ENCODE data around the gene TGFB1.

The TGFB1 gene

GRCh38 chr19:41334793-41335192 is 18.9 kb downstream of the TGFB1 start:
- no peak for TF ChIP-seq CTCF (conservative IDR thresholded peaks at IDR 0.05)
- no peak overlapping the region for H3K27ac ChIP-seq

- H3K27ac ChIP-seq: no peak overlapping the region
- TF ChIP-seq CTCF (conservative IDR thresholded peaks at IDR 0.05): no peak
These were observed 21.3 kb downstream of the TGFB1 start for GRCh38 chr19:41332468-41332867.

GRCh38 chr19:41332000-41332399 is 21.7 kb downstream of the TGFB1 start:
- no peak overlapping the region for H3K27ac ChIP-seq
- TF ChIP-seq CTCF (conservative IDR thresholded peaks at IDR 0.05): no peak

- no peak for TF ChIP-seq CTCF (conservative IDR thresholded peaks at IDR 0.05)
These were observed 22.6 kb downstream of the TGFB1 start for GRCh38 chr19:41330946-41331678.

GRCh38 chr19:41330481-41330880 is 23.2 kb downstream of the TGFB1 start:
- no peak for TF ChIP-seq CTCF (conservative IDR thresholded peaks at IDR 0.05)
- H3K27ac ChIP-seq: no peak overlapping the region

More at GRCh38 chr19:41330946-41331678, 22.6 kb downstream of the TGFB1 start:
- no peak overlapping the region for H3K27ac ChIP-seq

- no peak for TF ChIP-seq CTCF (conservative IDR thresholded peaks at IDR 0.05)
- H3K27ac ChIP-seq: no peak overlapping the region
These were observed 24.9 kb downstream of the TGFB1 start for GRCh38 chr19:41328842-41329225.

- peak overlapping the region; percentile 86; the same call in 1 of the 2 replicates for H3K27ac ChIP-seq
- TF ChIP-seq CTCF (conservative IDR thresholded peaks at IDR 0.05): no peak
These were observed 25.4 kb downstream of the TGFB1 start for GRCh38 chr19:41328157-41328841.
